NT2/D1 (cell line): ENCODE measurements around the gene CNTNAP3.
"Not testable (repeated sequence)": the region's sequence is repeated elsewhere in the genome, so short reads cannot be mapped to it uniquely, and the experiment has no call there.

Source experiments
- DNase-seq: peaks from one replicate; pipeline ENCODE4 v3.0.0-alpha.2; 2011; ENCODE audit warnings: low read depth, low spot score
- H3K27me3 ChIP-seq: 2 replicates; pipeline ENCODE4 v1.6.0; 2011; ENCODE audit warnings: mild to moderate bottlenecking; ENCODE audit not compliant: insufficient read length, insufficient read depth
- H3K36me3 ChIP-seq: 2 replicates; pipeline ENCODE4 v1.6.1; 2011; ENCODE audit warnings: mild to moderate bottlenecking, low read length, mixed read lengths; ENCODE audit not compliant: insufficient read depth, insufficient read length
- H3K4me1 ChIP-seq: 2 replicates; pipeline ENCODE4 v1.5.1; 2011; ENCODE audit not compliant: insufficient read depth, insufficient read length
- H3K4me3 ChIP-seq: 2 replicates; pipeline ENCODE4 v1.5.1; 2011; ENCODE audit warnings: low read depth; ENCODE audit not compliant: insufficient read length
- H3K9ac ChIP-seq: 2 replicates; pipeline ENCODE4 v1.6.0; 2011; ENCODE audit warnings: low read depth; ENCODE audit not compliant: insufficient read length
- H3K9me3 ChIP-seq: 2 replicates; pipeline ENCODE4 v1.5.1; 2011; ENCODE audit warnings: mild to moderate bottlenecking, low read length; ENCODE audit not compliant: insufficient read depth
- SUZ12 ChIP-seq: IDR thresholded peaks from 2 replicates; pipeline ENCODE4 v1.6.1; 2011; ENCODE audit not compliant: insufficient read length, insufficient read depth; ENCODE audit errors: extremely low read depth
- YY1 ChIP-seq: IDR thresholded peaks from 2 replicates; pipeline ENCODE4 v1.6.1; 2011; ENCODE audit not compliant: insufficient read length, insufficient read depth
- ZNF274 ChIP-seq: IDR thresholded peaks from 2 replicates; pipeline ENCODE4 v1.6.1; 2011; ENCODE audit warnings: mild to moderate bottlenecking, low read depth, low read length

The CNTNAP3 gene

DNA sequence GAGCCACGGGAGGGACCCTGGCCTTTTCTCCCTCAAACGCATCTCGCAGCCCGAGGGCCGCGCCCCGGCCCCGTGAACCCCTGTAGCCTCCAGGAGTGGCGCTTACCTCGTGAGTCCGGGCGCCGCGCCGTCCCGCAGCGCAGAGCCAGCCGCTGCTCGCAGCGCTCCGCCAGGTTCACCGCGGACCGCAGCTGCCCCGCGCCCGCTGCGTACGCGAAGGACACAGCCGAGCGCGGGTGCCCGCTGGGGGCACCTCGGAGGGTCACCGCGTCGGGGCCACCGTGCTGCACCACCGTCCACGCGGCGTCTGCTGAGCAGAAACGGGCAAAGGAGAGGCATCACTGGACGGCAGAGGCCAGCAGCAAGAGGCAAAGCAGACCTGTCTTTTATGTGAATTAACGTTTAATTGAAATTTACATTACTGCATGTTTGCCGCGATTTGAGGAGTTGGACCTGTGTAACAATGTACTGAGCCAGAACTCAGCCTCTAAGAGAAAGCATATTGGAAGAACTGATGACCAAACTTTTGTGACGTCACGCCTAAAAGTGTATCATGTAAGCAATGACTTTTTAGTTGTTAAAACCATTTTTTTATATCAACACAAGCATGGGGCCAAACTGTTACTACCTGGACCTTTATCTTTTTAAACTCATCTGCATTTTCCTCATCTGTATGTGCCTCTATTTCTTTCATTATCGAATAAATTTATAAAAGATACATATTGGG lies 155.0 kb downstream of the CNTNAP3 start:
- H3K4me1 ChIP-seq, H3K27me3 ChIP-seq, H3K9me3 ChIP-seq, DNase-seq, H3K36me3 ChIP-seq, H3K9ac ChIP-seq, H3K4me3 ChIP-seq: not testable (repeated sequence)

DNA sequence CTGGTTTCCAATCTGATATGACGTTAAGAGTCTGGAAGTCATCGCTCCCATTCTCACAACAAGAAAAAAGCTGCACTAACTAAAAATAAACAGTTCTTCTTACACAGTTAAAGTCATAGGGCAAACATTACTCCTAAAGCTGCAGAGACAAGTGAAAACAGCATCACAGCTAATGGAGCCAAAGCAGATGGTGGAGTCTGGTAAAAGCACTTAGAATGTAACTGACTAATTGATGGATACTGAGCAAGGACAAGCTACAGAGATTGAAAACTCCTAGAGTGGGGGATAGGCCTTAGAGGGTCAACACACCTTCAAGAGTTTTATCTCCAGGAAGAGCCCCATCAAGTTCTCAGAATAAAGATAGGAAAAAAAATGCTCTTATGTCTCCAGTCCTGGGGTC lies 166.6 kb downstream of the CNTNAP3 start:
- not testable (repeated sequence) for H3K36me3 ChIP-seq, DNase-seq, H3K9me3 ChIP-seq, H3K4me1 ChIP-seq, H3K9ac ChIP-seq, H3K4me3 ChIP-seq, H3K27me3 ChIP-seq

DNA sequence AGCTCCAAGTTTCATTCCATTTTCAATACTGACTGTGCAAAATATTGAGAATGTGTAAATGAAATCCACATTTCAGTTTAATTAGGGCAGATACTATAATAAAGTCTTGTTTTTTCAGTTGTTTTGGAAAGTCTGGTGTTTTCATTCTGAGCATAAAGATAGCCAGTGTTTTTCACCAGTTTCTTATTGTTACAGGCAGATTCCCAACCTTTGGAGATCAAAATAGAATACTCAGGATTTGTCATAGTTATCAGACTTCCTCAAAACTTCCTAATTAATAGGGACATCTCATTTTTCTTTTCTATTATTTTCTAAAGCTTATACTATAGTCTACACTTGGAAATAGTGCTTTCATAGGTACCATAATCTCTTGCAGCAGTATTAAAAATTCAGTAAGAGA lies 176.2 kb downstream of the CNTNAP3 start:
- H3K9ac ChIP-seq, H3K4me3 ChIP-seq, H3K9me3 ChIP-seq, H3K27me3 ChIP-seq, DNase-seq, H3K4me1 ChIP-seq, H3K36me3 ChIP-seq: not testable (repeated sequence)

DNA sequence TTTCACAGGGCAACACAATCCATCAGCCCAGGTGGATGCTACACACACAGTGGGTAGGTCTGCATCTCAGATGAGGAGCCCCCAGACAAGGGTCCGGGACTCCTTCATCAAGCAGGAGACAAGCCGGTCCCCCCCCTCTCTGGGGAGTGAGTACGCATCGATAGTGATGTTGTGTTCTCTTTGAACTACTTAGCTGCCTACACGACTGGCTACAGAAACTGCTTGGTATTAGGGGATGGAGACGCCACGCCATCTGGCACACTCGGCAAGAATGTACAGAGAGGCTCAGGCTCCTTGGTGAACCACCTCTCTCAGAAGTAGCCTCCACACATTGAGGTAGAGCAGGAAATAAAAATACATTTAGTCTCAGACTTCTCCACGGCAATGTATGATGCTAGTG lies 179.8 kb downstream of the CNTNAP3 start:
- Histone ChIP-seq H3K4me1 (no peaks in the 10 kb centered on the region), H3K36me3 (no peaks in the 10 kb centered on the region), H3K4me3 (no peak overlapping the region), H3K27me3 (no peaks in the 10 kb centered on the region), H3K9me3 (no peaks in the 10 kb centered on the region), H3K9ac (no peak overlapping the region)
- TF ChIP-seq YY1 (no peak), SUZ12 (no peak), ZNF274 (no peak)
- no peak for DNase-seq

DNA sequence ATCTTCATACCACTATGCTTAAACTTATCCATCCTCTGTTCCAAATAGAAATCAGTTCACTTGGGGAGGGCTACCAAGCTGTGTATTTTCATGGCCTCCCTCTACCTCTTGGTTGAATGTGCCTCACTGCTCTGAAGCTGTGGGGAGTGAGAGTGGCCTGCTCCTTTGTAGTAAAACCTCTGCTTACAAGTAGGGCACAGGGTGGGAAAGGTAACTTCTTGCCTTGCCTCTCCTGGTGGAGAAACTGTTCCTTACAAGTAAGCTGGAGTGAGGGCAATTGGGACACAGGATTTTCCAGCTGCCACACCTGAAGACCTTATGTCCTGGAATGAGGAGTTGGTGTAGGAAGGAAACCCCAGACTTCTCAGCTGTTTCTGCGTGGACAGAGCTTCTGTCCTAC lies 190.8 kb downstream of the CNTNAP3 start:
- H3K4me1 ChIP-seq, DNase-seq, H3K4me3 ChIP-seq, H3K27me3 ChIP-seq, H3K36me3 ChIP-seq, H3K9ac ChIP-seq, H3K9me3 ChIP-seq: not testable (repeated sequence)

DNA sequence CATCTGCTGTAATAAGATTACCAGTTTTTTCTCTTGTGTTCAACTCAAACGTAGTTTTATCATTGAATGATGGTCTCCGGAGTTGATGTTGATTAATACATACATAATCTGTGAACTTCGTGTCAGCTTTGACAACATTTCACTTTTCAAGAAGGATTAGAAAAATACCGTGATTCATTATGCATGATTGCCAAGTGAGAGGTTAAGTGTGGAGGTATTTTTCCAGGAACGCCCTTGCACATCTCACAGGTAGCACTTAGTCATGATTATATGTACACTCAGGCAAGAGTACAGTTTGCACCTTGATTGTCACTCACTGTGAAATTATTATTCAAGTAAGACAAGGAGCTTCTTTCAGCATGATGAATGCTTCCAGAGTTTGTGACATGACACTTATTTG lies 202.7 kb downstream of the CNTNAP3 start:
- not testable (repeated sequence) for H3K9me3 ChIP-seq, H3K27me3 ChIP-seq, H3K36me3 ChIP-seq, DNase-seq, H3K9ac ChIP-seq, H3K4me1 ChIP-seq, H3K4me3 ChIP-seq

DNA sequence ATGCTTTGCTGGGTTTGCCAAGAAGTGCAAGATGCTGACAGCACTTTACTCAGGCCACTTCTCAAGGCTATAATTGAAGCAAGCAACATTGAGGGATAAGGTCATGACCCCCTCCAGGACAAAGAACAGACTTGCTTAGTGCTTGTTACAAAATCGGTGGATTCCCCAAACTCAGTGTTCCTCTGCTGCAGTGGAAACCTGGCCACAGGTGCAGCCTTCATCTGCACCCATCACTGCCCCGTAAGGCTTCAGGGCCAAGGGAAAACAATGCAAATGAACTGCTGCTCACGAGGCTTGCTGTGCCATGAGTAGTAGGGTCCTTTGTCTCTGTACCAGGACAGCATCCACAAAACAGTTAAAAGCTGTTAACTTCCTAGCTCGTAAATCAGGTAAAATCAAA lies 205.4 kb downstream of the CNTNAP3 start:
- H3K9me3 ChIP-seq, H3K36me3 ChIP-seq, H3K4me3 ChIP-seq, H3K4me1 ChIP-seq, H3K9ac ChIP-seq, H3K27me3 ChIP-seq: not testable (repeated sequence)
- DNase-seq, result peak; percentile 11

DNA sequence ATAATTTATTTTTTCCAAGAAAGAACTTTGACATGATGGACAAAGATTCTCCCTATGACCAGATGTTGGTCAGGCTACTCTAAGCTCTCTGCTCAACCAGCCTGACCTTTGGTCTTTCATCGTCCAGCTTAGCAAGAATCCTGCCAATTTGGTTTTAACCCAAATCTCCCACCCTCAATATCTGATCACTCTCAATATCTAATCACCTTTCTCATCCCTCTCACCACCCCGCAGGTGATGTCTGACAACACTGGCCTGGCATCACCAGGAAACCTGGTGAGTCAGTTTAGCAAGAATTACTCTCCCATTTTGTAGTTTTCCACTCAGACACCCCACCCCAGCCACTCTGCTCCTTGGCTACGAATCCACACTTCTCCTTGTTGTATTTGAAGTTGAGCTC lies 207.9 kb downstream of the CNTNAP3 start:
- H3K9ac ChIP-seq, DNase-seq, H3K27me3 ChIP-seq, H3K4me3 ChIP-seq, H3K36me3 ChIP-seq, H3K9me3 ChIP-seq, H3K4me1 ChIP-seq: not testable (repeated sequence)

DNA sequence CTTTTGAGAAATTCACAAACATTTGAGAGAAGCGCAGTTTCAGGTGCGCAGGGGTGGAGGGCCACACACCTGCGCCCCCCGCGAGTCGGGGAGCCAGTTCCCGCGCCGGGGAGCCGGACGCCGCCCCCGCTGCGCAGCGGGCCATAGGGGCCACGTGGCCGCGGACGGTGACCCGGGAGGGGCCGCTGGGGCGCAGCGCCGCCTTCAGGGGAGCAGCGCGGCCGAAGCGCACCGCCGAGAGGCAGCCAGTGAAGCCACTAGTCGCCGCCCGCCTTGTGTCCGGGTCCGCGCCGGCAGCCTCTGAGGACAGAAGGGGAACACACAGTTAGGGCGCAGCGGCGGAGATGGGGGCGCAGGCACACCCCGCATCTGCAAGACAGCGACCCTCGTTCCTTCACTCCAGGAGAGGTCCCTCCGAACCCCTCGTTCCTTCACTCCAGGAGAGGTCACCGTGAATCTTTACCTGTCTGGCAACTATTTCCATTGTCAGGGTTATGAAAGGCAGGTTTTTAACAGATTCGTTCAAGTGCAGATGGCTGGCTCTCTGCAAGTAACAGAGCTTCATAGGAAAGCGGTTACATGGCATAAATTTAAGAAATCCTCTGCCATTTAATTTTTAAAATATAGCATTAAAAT lies 209.2 kb downstream of the CNTNAP3 start:
- H3K4me3 ChIP-seq, result peak overlapping the region; percentile 31
- H3K9ac ChIP-seq, result peak overlapping the region; percentile 38
- H3K4me1 ChIP-seq, result not testable (repeated sequence)

DNA sequence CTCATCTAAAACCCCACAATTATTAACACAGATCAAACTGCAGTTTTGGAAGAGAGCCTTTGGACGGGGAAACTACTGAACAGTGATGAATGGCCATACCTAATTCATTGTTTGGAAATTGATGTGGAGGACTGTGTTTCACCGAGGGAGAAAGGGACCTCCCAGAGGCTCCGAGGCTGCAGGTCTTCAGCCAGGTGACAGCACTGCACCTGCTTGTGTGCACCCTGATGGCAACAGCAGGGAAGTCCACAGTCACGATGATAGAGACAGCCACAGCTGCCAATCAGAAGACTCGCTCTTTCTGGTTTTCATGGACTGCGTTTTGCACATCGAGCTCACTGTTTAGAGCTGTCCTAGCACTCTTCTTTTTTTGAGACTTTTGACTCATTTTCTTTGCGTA lies 214.4 kb downstream of the CNTNAP3 start:
- H3K27me3 ChIP-seq, H3K4me1 ChIP-seq, H3K9me3 ChIP-seq, H3K4me3 ChIP-seq, DNase-seq, H3K9ac ChIP-seq, H3K36me3 ChIP-seq: not testable (repeated sequence)

More for the DNA sequence above, 209.2 kb downstream of the CNTNAP3 start:
- H3K27me3 ChIP-seq, H3K9me3 ChIP-seq, H3K36me3 ChIP-seq: not testable (repeated sequence)
- DNase-seq, result peak; percentile 59

DNA sequence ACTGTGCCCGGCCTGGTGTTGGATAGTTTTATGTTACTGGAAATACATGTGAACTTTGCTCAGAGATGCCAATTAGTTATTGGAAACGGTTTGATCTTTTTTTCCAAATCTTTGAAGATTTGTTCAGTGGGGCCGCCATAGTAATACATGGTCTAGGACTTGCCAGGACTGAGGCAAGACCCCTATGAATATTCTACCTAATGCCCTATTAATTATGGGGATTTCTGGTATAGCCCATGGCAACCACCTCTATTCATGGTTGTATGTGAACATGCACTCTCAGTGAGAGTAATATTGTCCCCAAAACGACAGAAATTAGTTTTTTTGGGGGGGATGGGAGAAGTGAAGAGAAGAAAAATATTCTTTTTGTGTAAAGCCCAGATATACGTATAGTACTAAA lies 220.3 kb downstream of the CNTNAP3 start:
- not testable (repeated sequence) for H3K4me1 ChIP-seq, H3K36me3 ChIP-seq, H3K27me3 ChIP-seq, H3K4me3 ChIP-seq, DNase-seq, H3K9me3 ChIP-seq, H3K9ac ChIP-seq

DNA sequence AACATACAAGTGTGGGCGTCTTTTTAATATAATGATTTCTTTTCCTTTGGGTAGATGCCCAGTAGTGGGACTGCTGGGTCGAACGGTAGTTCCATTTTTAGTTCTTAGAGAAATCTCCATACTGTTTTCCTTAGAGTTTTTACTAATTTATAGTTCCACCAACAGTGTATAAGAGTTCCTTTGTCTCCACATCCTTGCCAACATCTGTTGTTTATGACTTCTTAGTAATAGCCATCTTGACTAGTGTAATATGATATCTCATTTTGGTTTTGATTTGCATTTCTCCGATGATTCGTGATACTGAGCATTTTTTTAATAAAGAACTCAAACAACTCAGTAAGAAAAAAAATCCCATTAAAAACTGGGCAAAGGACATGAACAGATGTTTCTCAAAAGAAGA lies 225.0 kb downstream of the CNTNAP3 start:
- H3K9ac ChIP-seq, DNase-seq, H3K4me1 ChIP-seq, H3K36me3 ChIP-seq, H3K27me3 ChIP-seq, H3K9me3 ChIP-seq, H3K4me3 ChIP-seq: not testable (repeated sequence)
